HEK293 (cell line): ENCODE data around the gene PGAP6.

Experiments used
- CTCF ChIA-PET: fragments of 350-600 bp; formaldehyde crosslinking; extraction: SDS; loops from one replicate; lab custom pipeline; 2021; ENCODE audit warnings: antibody characterized with exemption; lab: Yijun Ruan, JAX
- POLR2A ChIA-PET: fragments of 300-600 bp; formaldehyde crosslinking; extraction: SDS; loops from one replicate; lab custom pipeline; 2020; ENCODE audit warnings: antibody characterized with exemption, inconsistent platforms; lab: Yijun Ruan, JAX
- H3K27ac ChIP-seq: fragments of 200-500 bp; sonication (Bioruptor generic); 2 replicates; pipeline ENCODE4 v1.5.1; 2014; ENCODE audit warnings: low read depth, low read length, control low read depth, inconsistent platforms; ENCODE audit errors: extremely low read depth
- H3K36me3 ChIP-seq, 2 experiments: fragments of 200-500 bp in 1 of 2; sonication (Bioruptor generic) in 1 of 2; 1 replicate in 1 of 2; 2 replicates in 1 of 2; pipeline ENCODE4 v1.5.1; 2014 to 2017; ENCODE audit warnings: inconsistent platforms in 2 of 2, low read length in 2 of 2; ENCODE audit not compliant: control insufficient read depth in 2 of 2, insufficient read depth in 1 of 2
- H3K4me1 ChIP-seq: fragments of 200-500 bp; sonication (Bioruptor generic); 2 replicates; pipeline ENCODE4 v1.5.1; 2014; ENCODE audit warnings: mild to moderate bottlenecking, low read length, inconsistent platforms; ENCODE audit not compliant: control insufficient read depth, insufficient read depth
- H3K4me3 ChIP-seq: 2 replicates; pipeline ENCODE4 v1.5.1; 2011; ENCODE audit warnings: low read depth, mild to moderate bottlenecking, control low read depth, low read length, moderate library complexity
- H3K9me3 ChIP-seq: fragments of 200-500 bp; sonication (Bioruptor generic); 2 replicates; pipeline ENCODE4 v1.5.1; 2014; ENCODE audit warnings: low read depth, low read length, inconsistent platforms; ENCODE audit not compliant: control insufficient read depth, insufficient read depth
- BCL11A ChIP-seq: fragments of 450-650 bp; formaldehyde crosslinking; IDR thresholded peaks from 2 replicates; pipeline ENCODE4 v1.5.1; 2016; ENCODE audit warnings: low read depth, missing biosample characterization, missing genetic modification characterization
- BCL11B ChIP-seq: fragments of 450-650 bp; formaldehyde crosslinking; IDR thresholded peaks from 2 replicates; pipeline ENCODE4 v1.5.1; 2016; ENCODE audit warnings: low read depth, missing biosample characterization, missing genetic modification characterization
- EGR2 ChIP-seq: fragments of 450-650 bp; formaldehyde crosslinking; IDR thresholded peaks from 2 replicates; pipeline ENCODE4 v1.5.1; 2016; ENCODE audit warnings: low read depth, missing biosample characterization, missing genetic modification characterization
- GLI4 ChIP-seq: fragments of 450-650 bp; formaldehyde crosslinking; IDR thresholded peaks from 2 replicates; pipeline ENCODE4 v1.5.1; 2016; ENCODE audit warnings: missing biosample characterization, missing genetic modification characterization
- KLF9 ChIP-seq: fragments of 450-650 bp; formaldehyde crosslinking; IDR thresholded peaks from 2 replicates; pipeline ENCODE4 v1.5.1; 2016; ENCODE audit warnings: missing biosample characterization, missing genetic modification characterization, low read depth
- MYNN ChIP-seq: fragments of 450-650 bp; formaldehyde crosslinking; IDR thresholded peaks from 2 replicates; pipeline ENCODE4 v1.5.1; 2016; ENCODE audit warnings: missing biosample characterization, missing genetic modification characterization, borderline replicate concordance
- PRDM1 ChIP-seq: fragments of 450-650 bp; formaldehyde crosslinking; IDR thresholded peaks from 2 replicates; pipeline ENCODE4; 2016; ENCODE audit warnings: missing biosample characterization, missing genetic modification characterization
- ZBTB20 ChIP-seq: fragments of 450-650 bp; formaldehyde crosslinking; IDR thresholded peaks from 2 replicates; pipeline ENCODE4 v1.5.1; 2016; ENCODE audit warnings: missing biosample characterization, missing genetic modification characterization
- ZBTB44 ChIP-seq: fragments of 450-650 bp; IDR thresholded peaks from 2 replicates; pipeline ENCODE4 v1.5.1; 2018; ENCODE audit warnings: missing biosample characterization, mild to moderate bottlenecking, missing genetic modification characterization
- ZNF48 ChIP-seq: fragments of 450-650 bp; formaldehyde crosslinking; IDR thresholded peaks from 2 replicates; pipeline ENCODE4 v1.5.1; 2016; ENCODE audit warnings: missing biosample characterization, missing genetic modification characterization
- ZNF530 ChIP-seq: fragments of 450-650 bp; formaldehyde crosslinking; IDR thresholded peaks from 2 replicates; pipeline ENCODE4 v1.5.1; 2016; ENCODE audit warnings: low read depth, missing biosample characterization, missing genetic modification characterization
- ZNF558 ChIP-seq: fragments of 450-650 bp; formaldehyde crosslinking; IDR thresholded peaks from 2 replicates; pipeline ENCODE4 v1.5.1; 2016; ENCODE audit warnings: missing biosample characterization, missing genetic modification characterization
- ZNF621 ChIP-seq: fragments of 450-650 bp; formaldehyde crosslinking; IDR thresholded peaks from 2 replicates; pipeline ENCODE4 v1.5.1; 2017; ENCODE audit warnings: missing biosample characterization, missing genetic modification characterization
- ZNF776 ChIP-seq: fragments of 450-650 bp; formaldehyde crosslinking; IDR thresholded peaks from 2 replicates; pipeline ENCODE4 v1.5.0; 2017; ENCODE audit warnings: missing biosample characterization, missing genetic modification characterization, borderline replicate concordance
- ZNF830 ChIP-seq: fragments of 450-650 bp; IDR thresholded peaks from 2 replicates; pipeline ENCODE4 v1.5.0; 2018; ENCODE audit warnings: missing biosample characterization, missing genetic modification characterization, low read depth, mild to moderate bottlenecking, moderate library complexity
- ZSCAN30 ChIP-seq: fragments of 450-650 bp; IDR thresholded peaks from 2 replicates; pipeline ENCODE4 v1.5.1; 2018; ENCODE audit warnings: missing biosample characterization, mild to moderate bottlenecking, missing genetic modification characterization, moderate library complexity
- TF ChIP-seq, protein P1 (sequence below): IDR thresholded peaks from 2 replicates; pipeline ENCODE4 v1.6.1; 2011; ENCODE audit warnings: mild to moderate bottlenecking, low read depth, low read length, borderline replicate concordance
- TF ChIP-seq, protein P2 (sequence below): fragments of 450-650 bp; formaldehyde crosslinking; conservative IDR thresholded peaks from 2 replicates; pipeline ENCODE4 v1.5.1; 2016; ENCODE audit warnings: low read depth, missing biosample characterization, missing genetic modification characterization

PGAP6 gene

GRCh38 chr16:359871-360697 lies 21.7 kb downstream of the PGAP6 start:
- ChIA-PET POLR2A (no interaction called here), CTCF (interaction anchor here (0.5 to 5.9 kb wide), 3 partner anchors 254 to 1188 kb away, joined by 3 to 70 read pairs (median 3); no protein-coding TSS in a partner anchor)
- Histone ChIP-seq H3K4me1 (no peaks in the 10 kb centered on the region), H3K9me3 (no peaks in the 10 kb centered on the region), H3K4me3 (no peak overlapping the region), H3K27ac (no peak overlapping the region), H3K36me3 (no peaks in the 10 kb centered on the region)
- TF ChIP-seq ZNF558 (tag by site-specific recombination): no peak
- TF ChIP-seq, protein P1, sequence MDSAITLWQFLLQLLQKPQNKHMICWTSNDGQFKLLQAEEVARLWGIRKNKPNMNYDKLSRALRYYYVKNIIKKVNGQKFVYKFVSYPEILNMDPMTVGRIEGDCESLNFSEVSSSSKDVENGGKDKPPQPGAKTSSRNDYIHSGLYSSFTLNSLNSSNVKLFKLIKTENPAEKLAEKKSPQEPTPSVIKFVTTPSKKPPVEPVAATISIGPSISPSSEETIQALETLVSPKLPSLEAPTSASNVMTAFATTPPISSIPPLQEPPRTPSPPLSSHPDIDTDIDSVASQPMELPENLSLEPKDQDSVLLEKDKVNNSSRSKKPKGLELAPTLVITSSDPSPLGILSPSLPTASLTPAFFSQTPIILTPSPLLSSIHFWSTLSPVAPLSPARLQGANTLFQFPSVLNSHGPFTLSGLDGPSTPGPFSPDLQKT: no peak
- TF ChIP-seq ZBTB20 (tag by site-specific recombination): no peak
- TF ChIP-seq, protein P2, sequence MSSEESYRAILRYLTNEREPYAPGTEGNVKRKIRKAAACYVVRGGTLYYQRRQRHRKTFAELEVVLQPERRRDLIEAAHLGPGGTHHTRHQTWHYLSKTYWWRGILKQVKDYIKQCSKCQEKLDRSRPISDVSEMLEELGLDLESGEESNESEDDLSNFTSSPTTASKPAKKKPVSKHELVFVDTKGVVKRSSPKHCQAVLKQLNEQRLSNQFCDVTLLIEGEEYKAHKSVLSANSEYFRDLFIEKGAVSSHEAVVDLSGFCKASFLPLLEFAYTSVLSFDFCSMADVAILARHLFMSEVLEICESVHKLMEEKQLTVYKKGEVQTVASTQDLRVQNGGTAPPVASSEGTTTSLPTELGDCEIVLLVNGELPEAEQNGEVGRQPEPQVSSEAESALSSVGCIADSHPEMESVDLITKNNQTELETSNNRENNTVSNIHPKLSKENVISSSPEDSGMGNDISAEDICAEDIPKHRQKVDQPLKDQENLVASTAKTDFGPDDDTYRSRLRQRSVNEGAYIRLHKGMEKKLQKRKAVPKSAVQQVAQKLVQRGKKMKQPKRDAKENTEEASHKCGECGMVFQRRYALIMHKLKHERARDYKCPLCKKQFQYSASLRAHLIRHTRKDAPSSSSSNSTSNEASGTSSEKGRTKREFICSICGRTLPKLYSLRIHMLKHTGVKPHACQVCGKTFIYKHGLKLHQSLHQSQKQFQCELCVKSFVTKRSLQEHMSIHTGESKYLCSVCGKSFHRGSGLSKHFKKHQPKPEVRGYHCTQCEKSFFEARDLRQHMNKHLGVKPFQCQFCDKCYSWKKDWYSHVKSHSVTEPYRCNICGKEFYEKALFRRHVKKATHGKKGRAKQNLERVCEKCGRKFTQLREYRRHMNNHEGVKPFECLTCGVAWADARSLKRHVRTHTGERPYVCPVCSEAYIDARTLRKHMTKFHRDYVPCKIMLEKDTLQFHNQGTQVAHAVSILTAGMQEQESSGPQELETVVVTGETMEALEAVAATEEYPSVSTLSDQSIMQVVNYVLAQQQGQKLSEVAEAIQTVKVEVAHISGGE (tag by site-specific recombination): no peak
- TF ChIP-seq ZNF530 (tag by site-specific recombination): no peak
- no peak for TF ChIP-seq ZSCAN30 (tag by site-specific recombination)
- TF ChIP-seq ZNF621 (tag by site-specific recombination): no peak
- TF ChIP-seq BCL11A (tag by site-specific recombination): no peak
- no peak for TF ChIP-seq ZBTB44 (tag by site-specific recombination)
- TF ChIP-seq ZNF48 (tag by site-specific recombination): no peak
- TF ChIP-seq GLI4 (tag by site-specific recombination): no peak
- no peak for TF ChIP-seq KLF9 (tag by site-specific recombination)

- H3K27ac ChIP-seq: no peak overlapping the region
- TF ChIP-seq BCL11B (tag by site-specific recombination) (peak; percentile 66; the same call in 1 of the 2 replicates), ZNF530 (tag by site-specific recombination) (no peak), PRDM1 (no peak), ZNF776 (tag by site-specific recombination) (no peak), BCL11A (tag by site-specific recombination) (0 out of 2 replicates have a peak, but pooled peaks have one; percentile 14), MYNN (tag by site-specific recombination) (no peak), EGR2 (tag by site-specific recombination) (no peak), ZNF830 (tag by site-specific recombination) (no peak)
- no peaks in the 10 kb centered on the region for H3K9me3 ChIP-seq
- ChIA-PET POLR2A (no interaction called here), CTCF (interaction anchor here (0.5 kb wide), 1 partner anchor 266 kb away, joined by 3 read pairs; no protein-coding TSS in a partner anchor)
- no peaks in the 10 kb centered on the region for H3K36me3 ChIP-seq
- no peak overlapping the region for H3K4me3 ChIP-seq
- no peaks in the 10 kb centered on the region for H3K4me1 ChIP-seq
These were observed 22.6 kb downstream of the PGAP6 start for GRCh38 chr16:359067-359763.
